ENCODE results near the gene TMEM184A. TPM values are rescaled to one million over a fixed set of nuclear protein-coding genes. Genes with fewer than 3 reads are reported as not detected.

TMEM184A gene
- total and polyA plus RNA-seq, 2 of the 13 experiments (the other 11 are each of a cell fraction or from before 2014, with no cell fraction given) = 9.5 to 20.4 TPM

- H3K4me3 ChIP-seq (replicated peaks in 1 of 3; ENCODE audit: insufficient read depth in 1 of 3, low read depth in 2 of 3, low read length in 3 of 3) = peak overlapping the region; percentile 60 to 86 (median 86); a peak in 4 of 6 replicates
- 97% methylated on average over 13 of the region's 24 CpGs for WGBS (ENCODE audit: low lambda C conversion rate)
- FAIRE-seq = no peak
- DNase-seq (ENCODE audit: low spot score) = no peak
- ChIA-PET POLR2A (interaction anchor here (1.1 to 7.0 kb wide), 3 partner anchors 11 to 23 kb away, joined by 3 to 108 read pairs (median 6); partner anchors contain the start of gene TMEM184A), CTCF (ENCODE audit: low intra/inter-chr PET ratio, low total read pairs) (no interaction called here)
- in situ Hi-C loops (cut with HindIII; ENCODE audit: extremely low pct_ligation_motif_present, low pct_unique_long_range_greater_than_20kb) = no loop called here
- H3K36me3 ChIP-seq (replicated peaks in 1 of 2; ENCODE audit: control insufficient read depth in 1 of 2, insufficient read depth in 2 of 2, low read length in 2 of 2) = peaks cover 2 to 3% of the 10 kb centered on the region in 2 experiments; a peak in 2 of 5 replicates
- no peak for ATAC-seq
- H3K9me3 ChIP-seq (ENCODE audit: low read length) = no peaks in the 10 kb centered on the region
- peak overlapping the region; percentile 81 for H3K27ac ChIP-seq (ENCODE audit: extremely low read length, insufficient read depth, low read length)
- peaks cover 71% of the 10 kb centered on the region for H3K4me1 ChIP-seq (ENCODE audit: insufficient read depth, low read length)
- BruUV-seq (replicated peaks) = no TSS peak
- no peaks in the 10 kb centered on the region; a peak in 1 of 5 replicates for H3K27me3 ChIP-seq (ENCODE audit: control insufficient read depth in 1 of 2, insufficient read depth in 2 of 2, low read length in 2 of 2)
- H3K9ac ChIP-seq (ENCODE audit: insufficient read depth, low read depth, low read length) = peak overlapping the region; percentile 84; the same call in 1 of the 2 replicates
- intact Hi-C loops (cut with micrococcal nuclease; ENCODE audit: unreplicated experiment) = no loop called here
- peaks cover 15% of the 10 kb centered on the region; the same call in 1 of the 2 replicates for H4K20me1 ChIP-seq (ENCODE audit: insufficient read depth, low read length)
- TF ChIP-seq HOXA3 (CRISPR knock-in tag; IDR thresholded peaks at IDR 0.05) (no peak), AKAP8 (CRISPR knock-in tag; IDR thresholded peaks at IDR 0.05) (0 out of 2 replicates have a peak, but pooled peaks have one; percentile 2), MAFK (conservative IDR thresholded peaks at IDR 0.05 in 1 of 2, IDR thresholded peaks at IDR 0.05 in 1 of 2; ENCODE audit: low read length in 2 of 2) (no peak), SAP130 (CRISPR knock-in tag; IDR thresholded peaks at IDR 0.05; ENCODE audit: low read depth) (0 out of 2 replicates have a peak, but pooled peaks have one; percentile 15), PHF5A (CRISPR knock-in tag; IDR thresholded peaks at IDR 0.05; ENCODE audit: low read depth, unreplicated experiment) (no peak), AGO2 (optimal IDR thresholded peaks at IDR 0.05; ENCODE audit: low read depth, low read length) (peak; percentile 75), KLF9 (CRISPR knock-in tag; IDR thresholded peaks at IDR 0.05; ENCODE audit: low read depth) (no peak), ZNF75D (CRISPR knock-in tag; IDR thresholded peaks at IDR 0.05; ENCODE audit: borderline replicate concordance) (no peak), ZNF350 (CRISPR knock-in tag; IDR thresholded peaks at IDR 0.05; ENCODE audit: borderline replicate concordance, low read depth) (no peak), ZBTB33 (CRISPR knock-in tag; IDR thresholded peaks at IDR 0.05) (peak; percentile 62; the same call in 1 of the 2 replicates), ZNF749 (CRISPR knock-in tag; IDR thresholded peaks at IDR 0.05; ENCODE audit: borderline replicate concordance) (no peak), HNRNPL (IDR thresholded peaks at IDR 0.05; ENCODE audit: low read depth, low read length) (0 out of 2 replicates have a peak, but pooled peaks have one; percentile 14), ZNF337 (CRISPR knock-in tag; IDR thresholded peaks at IDR 0.05; ENCODE audit: borderline replicate concordance, low read depth) (no peak), RBFOX2 (IDR thresholded peaks at IDR 0.05; ENCODE audit: low read depth, low read length) (peak; percentile 55)
- peaks cover 58% of the 10 kb centered on the region for H3K79me2 ChIP-seq (ENCODE audit: insufficient read depth, low read length)
- no peak overlapping the region for H2AFZ ChIP-seq (ENCODE audit: low read length)
- H3K4me2 ChIP-seq (ENCODE audit: low read depth, low read length) = peak overlapping the region; percentile 96
Measured at GRCh38 chr7:1533547-1534329, 22.3 kb downstream of the TMEM184A start.

Data from HepG2 (cell line).